GM18951 (cell line): ENCODE results near the gene ACVRL1.

Source experiments
- POLR2A ChIP-seq: IDR thresholded peaks from 4 replicates; pipeline ENCODE4 v1.6.1; 2011; ENCODE audit warnings: mild to moderate bottlenecking; ENCODE audit not compliant: insufficient read length, insufficient read depth; ENCODE audit errors: extremely low read depth
- in situ Hi-C: fragments of 300-500 bp; cut with MboI; formaldehyde crosslinking; loops from one replicate; pipeline ENCODE4 v1.12.0; 2022; ENCODE audit warnings: low sequenced_read_pairs, mixed read lengths, inconsistent platforms; ENCODE audit not compliant: unreplicated experiment

ACVRL1 gene

GRCh38 chr12:51910691-51911090, 3.4 kb downstream of the ACVRL1 start:
- in situ Hi-C loops, result no loop called here
- no peak for TF ChIP-seq POLR2A

GRCh38 chr12:51911307-51911706, 4.0 kb downstream of the ACVRL1 start:
- TF ChIP-seq POLR2A, result no peak
- in situ Hi-C loops, result no loop called here

- TF ChIP-seq POLR2A, result no peak
- in situ Hi-C loops, result no loop called here
These were observed 4.7 kb downstream of the ACVRL1 start for GRCh38 chr12:51911788-51912711.

GRCh38 chr12:51913071-51914033, 6.0 kb downstream of the ACVRL1 start:
- in situ Hi-C loops, result no loop called here
- no peak for TF ChIP-seq POLR2A

GRCh38 chr12:51914034-51914923, 7.0 kb downstream of the ACVRL1 start:
- in situ Hi-C loops, result no loop called here
- no peak for TF ChIP-seq POLR2A

GRCh38 chr12:51915003-51915625, 7.8 kb downstream of the ACVRL1 start:
- TF ChIP-seq POLR2A, result no peak
- in situ Hi-C loops, result no loop called here

- in situ Hi-C loops, result no loop called here
- TF ChIP-seq POLR2A, result no peak
These were observed 8.6 kb downstream of the ACVRL1 start for GRCh38 chr12:51915951-51916350.

- TF ChIP-seq POLR2A, result no peak
- in situ Hi-C loops, result no loop called here
These were observed 9.8 kb downstream of the ACVRL1 start for GRCh38 chr12:51917041-51917590.

- no peak for TF ChIP-seq POLR2A
- in situ Hi-C loops, result no loop called here
These were observed 10.6 kb downstream of the ACVRL1 start for GRCh38 chr12:51917746-51918453.

GRCh38 chr12:51920046-51920445, 12.7 kb downstream of the ACVRL1 start:
- in situ Hi-C loops, result no loop called here
- no peak for TF ChIP-seq POLR2A

GRCh38 chr12:51921017-51921725, 13.9 kb downstream of the ACVRL1 start:
- in situ Hi-C loops, result no loop called here
- no peak for TF ChIP-seq POLR2A
